ENCODE results near the gene OR2T2. TPM values are rescaled to one million over a fixed set of nuclear protein-coding genes. Genes with fewer than 3 reads are reported as not detected.
"Not testable (repeated sequence)": the region's sequence is repeated elsewhere in the genome, so short reads cannot be mapped to it uniquely, and the experiment has no call there.

Gene OR2T2
- total and polyA plus RNA-seq, 2 donors (not counting 3 experiments of a cell fraction or from before 2014, with no cell fraction given) = not detected

DNA sequence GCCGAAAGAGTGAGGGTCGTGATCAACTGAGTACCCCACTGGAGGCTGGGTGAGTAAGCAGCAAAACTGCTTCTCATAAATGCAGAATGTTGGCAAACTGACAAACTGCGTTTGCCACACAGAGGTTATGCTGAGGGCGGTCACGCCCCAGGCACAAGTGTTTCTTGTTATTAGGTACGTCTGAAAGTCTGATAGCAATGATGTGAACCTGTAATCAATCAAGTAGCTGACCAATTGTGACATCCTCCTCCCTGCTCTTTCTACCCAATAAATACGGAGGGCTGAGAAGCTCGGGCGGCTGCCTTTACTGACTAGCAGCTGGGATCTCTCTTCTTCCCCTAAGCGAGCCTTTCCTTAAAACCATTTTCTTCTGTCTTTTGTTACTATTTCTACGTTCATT, 13.8 kb upstream of the OR2T2 start:
- H3K9me3 ChIP-seq (replicated peaks; ENCODE audit: control insufficient read depth, insufficient read depth, low read length); dilution Hi-C loops (cut with MboI; ENCODE audit: extremely low pct_ligation_motif_present, low sequenced_read_pairs); BruUV-seq (replicated peaks); H3K4me3 ChIP-seq (replicated peaks in 1 of 3; ENCODE audit: insufficient read depth in 1 of 3, low read depth in 1 of 3, low read length in 3 of 3); H3K4me1 ChIP-seq (ENCODE audit: control insufficient read depth, extremely low read depth, insufficient read depth, low read length); H2AFZ ChIP-seq (ENCODE audit: low read depth, low read length); intact Hi-C loops (cut with micrococcal nuclease); H4K20me1 ChIP-seq (replicated peaks; ENCODE audit: control insufficient read depth, extremely low read depth, insufficient read depth, low read length); H3K4me2 ChIP-seq (ENCODE audit: insufficient read depth, low read length); POLR2A ChIA-PET; CTCF ChIA-PET; H3K79me2 ChIP-seq (ENCODE audit: control insufficient read depth, insufficient read depth, low read length); FAIRE-seq; H3K36me3 ChIP-seq (ENCODE audit: control insufficient read depth in 2 of 2, extremely low read depth in 1 of 2, insufficient read depth in 2 of 2, low read length in 2 of 2); DNase-seq (ENCODE audit: low read depth, low spot score); H3K9me1 ChIP-seq (replicated peaks; ENCODE audit: control insufficient read depth, extremely low read depth, insufficient read depth, low read length); H3K27me3 ChIP-seq (ENCODE audit: control insufficient read depth in 2 of 2, insufficient read depth in 2 of 2, low read length in 2 of 2); H3K27ac ChIP-seq (ENCODE audit: insufficient read depth, low read depth, low read length); H3K9ac ChIP-seq (replicated peaks; ENCODE audit: extremely low read depth, insufficient read depth, low read length): not testable (repeated sequence)

DNA sequence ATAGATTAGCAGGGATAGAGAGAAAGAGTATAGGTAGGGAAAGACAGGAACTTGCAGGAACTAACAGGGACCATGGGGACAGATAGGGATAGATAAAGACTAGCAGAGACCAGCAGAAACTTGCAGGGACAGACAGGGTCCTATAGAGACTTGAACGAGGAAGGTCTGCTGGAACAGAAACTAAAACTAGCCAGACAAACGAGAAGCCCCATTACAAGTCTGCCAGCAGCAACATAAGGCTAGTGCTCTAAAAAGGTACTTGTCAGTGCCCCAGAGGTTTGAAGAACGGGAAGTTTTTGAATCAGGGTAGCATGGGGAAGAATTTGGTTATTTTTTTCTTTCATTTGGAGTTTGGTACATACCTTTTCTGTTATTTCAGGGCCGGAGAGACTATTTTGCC, 13.2 kb upstream of the OR2T2 start:
- POLR2A ChIA-PET; H3K4me1 ChIP-seq (ENCODE audit: control insufficient read depth, extremely low read depth, insufficient read depth, low read length): not testable (repeated sequence)

DNA sequence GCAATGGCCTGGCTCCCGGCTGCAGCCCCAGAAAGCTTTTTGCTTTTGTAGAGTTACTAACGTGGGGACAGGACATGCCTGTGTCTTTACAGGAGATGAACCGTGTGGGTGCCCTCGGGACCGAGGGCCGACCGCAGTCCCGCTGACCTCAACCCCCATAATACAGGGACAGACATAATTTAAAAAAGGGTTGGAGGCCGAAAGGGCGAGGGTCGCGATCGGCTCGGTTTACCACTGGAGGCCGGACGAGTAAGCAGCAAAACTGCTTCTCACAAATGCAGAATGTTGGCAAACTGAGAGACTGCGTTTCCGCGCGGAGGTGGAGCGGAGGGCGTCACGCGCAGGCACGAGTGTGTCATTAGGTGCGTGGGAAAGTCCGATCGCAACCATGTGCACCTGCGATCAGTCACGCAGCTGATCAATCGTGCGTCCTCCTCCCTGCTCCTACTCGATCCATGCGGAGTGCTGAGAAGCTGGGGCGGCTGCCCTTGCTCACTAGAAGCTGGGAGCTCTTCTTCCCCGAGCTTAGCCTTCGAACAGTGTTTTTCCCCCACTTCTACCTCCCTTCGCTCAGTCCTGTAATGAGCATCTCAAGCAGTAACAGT, 11.5 kb upstream of the OR2T2 start:
- BruUV-seq (replicated peaks); FAIRE-seq; dilution Hi-C loops (cut with MboI; ENCODE audit: extremely low pct_ligation_motif_present, low sequenced_read_pairs): not testable (repeated sequence)

More for the DNA sequence above, 13.2 kb upstream of the OR2T2 start:
- H4K20me1 ChIP-seq (replicated peaks; ENCODE audit: control insufficient read depth, extremely low read depth, insufficient read depth, low read length); H3K9ac ChIP-seq (replicated peaks; ENCODE audit: extremely low read depth, insufficient read depth, low read length); CTCF ChIA-PET; H3K27ac ChIP-seq (ENCODE audit: insufficient read depth, low read depth, low read length); H2AFZ ChIP-seq (ENCODE audit: low read depth, low read length); H3K79me2 ChIP-seq (ENCODE audit: control insufficient read depth, insufficient read depth, low read length); DNase-seq (ENCODE audit: low read depth, low spot score); H3K4me3 ChIP-seq (replicated peaks in 1 of 3; ENCODE audit: insufficient read depth in 1 of 3, low read depth in 1 of 3, low read length in 3 of 3); dilution Hi-C loops (cut with MboI; ENCODE audit: extremely low pct_ligation_motif_present, low sequenced_read_pairs); H3K9me1 ChIP-seq (replicated peaks; ENCODE audit: control insufficient read depth, extremely low read depth, insufficient read depth, low read length); BruUV-seq (replicated peaks); FAIRE-seq; H3K36me3 ChIP-seq (ENCODE audit: control insufficient read depth in 2 of 2, extremely low read depth in 1 of 2, insufficient read depth in 2 of 2, low read length in 2 of 2); intact Hi-C loops (cut with micrococcal nuclease); H3K27me3 ChIP-seq (ENCODE audit: control insufficient read depth in 2 of 2, insufficient read depth in 2 of 2, low read length in 2 of 2); H3K9me3 ChIP-seq (replicated peaks; ENCODE audit: control insufficient read depth, insufficient read depth, low read length); H3K4me2 ChIP-seq (ENCODE audit: insufficient read depth, low read length): not testable (repeated sequence)

DNA sequence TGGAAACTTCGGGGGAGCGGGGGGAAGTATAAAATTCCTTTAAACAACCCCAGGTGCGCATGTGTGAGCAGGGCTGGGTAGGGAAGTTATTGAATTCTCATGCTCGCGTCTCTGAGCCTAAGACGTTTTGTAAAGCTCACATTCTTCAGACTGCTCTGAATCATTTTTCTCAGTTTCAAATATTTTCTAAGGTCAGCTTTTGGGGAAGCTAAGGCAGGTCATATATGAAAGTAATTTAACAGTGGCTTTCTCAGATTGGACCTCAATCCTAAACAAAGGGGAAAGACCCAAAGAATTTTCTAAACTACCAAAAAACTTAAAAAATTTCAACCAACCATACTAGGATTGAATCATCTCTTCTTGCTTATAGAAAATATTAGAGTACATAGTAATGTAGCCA, 10.5 kb upstream of the OR2T2 start:
- CTCF ChIA-PET; H3K27me3 ChIP-seq (ENCODE audit: control insufficient read depth in 2 of 2, insufficient read depth in 2 of 2, low read length in 2 of 2); H3K4me1 ChIP-seq (ENCODE audit: control insufficient read depth, extremely low read depth, insufficient read depth, low read length); H3K27ac ChIP-seq (ENCODE audit: insufficient read depth, low read depth, low read length); H3K4me3 ChIP-seq (replicated peaks in 1 of 3; ENCODE audit: insufficient read depth in 1 of 3, low read depth in 1 of 3, low read length in 3 of 3); H3K9me1 ChIP-seq (replicated peaks; ENCODE audit: control insufficient read depth, extremely low read depth, insufficient read depth, low read length); H3K9ac ChIP-seq (replicated peaks; ENCODE audit: extremely low read depth, insufficient read depth, low read length); H3K4me2 ChIP-seq (ENCODE audit: insufficient read depth, low read length); H2AFZ ChIP-seq (ENCODE audit: low read depth, low read length); H3K36me3 ChIP-seq (ENCODE audit: control insufficient read depth in 2 of 2, extremely low read depth in 1 of 2, insufficient read depth in 2 of 2, low read length in 2 of 2); DNase-seq (ENCODE audit: low read depth, low spot score); intact Hi-C loops (cut with micrococcal nuclease); H4K20me1 ChIP-seq (replicated peaks; ENCODE audit: control insufficient read depth, extremely low read depth, insufficient read depth, low read length); BruUV-seq (replicated peaks); FAIRE-seq; dilution Hi-C loops (cut with MboI; ENCODE audit: extremely low pct_ligation_motif_present, low sequenced_read_pairs); H3K79me2 ChIP-seq (ENCODE audit: control insufficient read depth, insufficient read depth, low read length); H3K9me3 ChIP-seq (replicated peaks; ENCODE audit: control insufficient read depth, insufficient read depth, low read length); POLR2A ChIA-PET: not testable (repeated sequence)

More for the DNA sequence above, 11.5 kb upstream of the OR2T2 start:
- CTCF ChIA-PET; DNase-seq (ENCODE audit: low read depth, low spot score); H3K4me2 ChIP-seq (ENCODE audit: insufficient read depth, low read length); H4K20me1 ChIP-seq (replicated peaks; ENCODE audit: control insufficient read depth, extremely low read depth, insufficient read depth, low read length); H3K27me3 ChIP-seq (ENCODE audit: control insufficient read depth in 2 of 2, insufficient read depth in 2 of 2, low read length in 2 of 2); POLR2A ChIA-PET; H3K36me3 ChIP-seq (ENCODE audit: control insufficient read depth in 2 of 2, extremely low read depth in 1 of 2, insufficient read depth in 2 of 2, low read length in 2 of 2); H3K27ac ChIP-seq (ENCODE audit: insufficient read depth, low read depth, low read length); intact Hi-C loops (cut with micrococcal nuclease); H3K9ac ChIP-seq (replicated peaks; ENCODE audit: extremely low read depth, insufficient read depth, low read length); H3K4me1 ChIP-seq (ENCODE audit: control insufficient read depth, extremely low read depth, insufficient read depth, low read length); H3K79me2 ChIP-seq (ENCODE audit: control insufficient read depth, insufficient read depth, low read length); H3K9me1 ChIP-seq (replicated peaks; ENCODE audit: control insufficient read depth, extremely low read depth, insufficient read depth, low read length); H3K9me3 ChIP-seq (replicated peaks; ENCODE audit: control insufficient read depth, insufficient read depth, low read length); H2AFZ ChIP-seq (ENCODE audit: low read depth, low read length); H3K4me3 ChIP-seq (replicated peaks in 1 of 3; ENCODE audit: insufficient read depth in 1 of 3, low read depth in 1 of 3, low read length in 3 of 3): not testable (repeated sequence)
